Measurements from ENCODE around the gene PYM1.
A peak's percentile ranks its signal among the peaks of the same experiment; 100 is the strongest.

PYM1 gene

GRCh38 chr12:55933169-55933798 is 5.6 kb upstream of the PYM1 start:
- in situ Hi-C loops (cut with MboI; ENCODE audit: low sequenced_read_pairs, unreplicated experiment) = no loop called here
- TF ChIP-seq CTCF (IDR thresholded peaks at IDR 0.05; ENCODE audit: borderline replicate concordance, control extremely low read depth, extremely low read depth, insufficient read depth, missing control alignments) = no peak
- DNase-seq (ENCODE audit: low spot score) = no peak

- in situ Hi-C loops (cut with MboI; ENCODE audit: low sequenced_read_pairs, unreplicated experiment) = no loop called here
- DNase-seq (ENCODE audit: low spot score) = peak; percentile 56
- no peak for TF ChIP-seq CTCF (IDR thresholded peaks at IDR 0.05; ENCODE audit: borderline replicate concordance, control extremely low read depth, extremely low read depth, insufficient read depth, missing control alignments)
These were observed 4.8 kb upstream of the PYM1 start for GRCh38 chr12:55932551-55932910.

- peak; percentile 75 for DNase-seq (ENCODE audit: low spot score)
- TF ChIP-seq CTCF (IDR thresholded peaks at IDR 0.05; ENCODE audit: borderline replicate concordance, control extremely low read depth, extremely low read depth, insufficient read depth, missing control alignments) = no peak
- in situ Hi-C loops (cut with MboI; ENCODE audit: low sequenced_read_pairs, unreplicated experiment) = no loop called here
These were observed 4.3 kb upstream of the PYM1 start for GRCh38 chr12:55931780-55932550.

GRCh38 chr12:55931317-55931779 is 3.7 kb upstream of the PYM1 start:
- in situ Hi-C loops (cut with MboI; ENCODE audit: low sequenced_read_pairs, unreplicated experiment) = no loop called here
- no peak for TF ChIP-seq CTCF (IDR thresholded peaks at IDR 0.05; ENCODE audit: borderline replicate concordance, control extremely low read depth, extremely low read depth, insufficient read depth, missing control alignments)
- DNase-seq (ENCODE audit: low spot score) = no peak

GRCh38 chr12:55930771-55931316 is 3.1 kb upstream of the PYM1 start, which contains the start of gene DGKA:
TSS of gene DGKA (plus strand) at chr12:55931162. CDS start at chr12:55936504, 5,342 bp downstream.
- DNase-seq (ENCODE audit: low spot score) = peak; percentile 74
- in situ Hi-C loops (cut with MboI; ENCODE audit: low sequenced_read_pairs, unreplicated experiment) = no loop called here
- TF ChIP-seq CTCF (IDR thresholded peaks at IDR 0.05; ENCODE audit: borderline replicate concordance, control extremely low read depth, extremely low read depth, insufficient read depth, missing control alignments) = peak; percentile 37

GRCh38 chr12:55929306-55929791 is 1.7 kb upstream of the PYM1 start:
- in situ Hi-C loops (cut with MboI; ENCODE audit: low sequenced_read_pairs, unreplicated experiment) = no loop called here
- TF ChIP-seq CTCF (IDR thresholded peaks at IDR 0.05; ENCODE audit: borderline replicate concordance, control extremely low read depth, extremely low read depth, insufficient read depth, missing control alignments) = no peak
- DNase-seq (ENCODE audit: low spot score) = peak; percentile 84
